ENCODE data around the gene CHST10. TPM values are rescaled to one million over a fixed set of nuclear protein-coding genes. Genes with fewer than 3 reads are reported as not detected.
A peak's percentile ranks its signal among the peaks of the same experiment; 100 is the strongest.

CHST10 gene
- total RNA-seq, 4 donors from 2014 or later = 10.8 to 17.0 (median 13.5) TPM

DNA sequence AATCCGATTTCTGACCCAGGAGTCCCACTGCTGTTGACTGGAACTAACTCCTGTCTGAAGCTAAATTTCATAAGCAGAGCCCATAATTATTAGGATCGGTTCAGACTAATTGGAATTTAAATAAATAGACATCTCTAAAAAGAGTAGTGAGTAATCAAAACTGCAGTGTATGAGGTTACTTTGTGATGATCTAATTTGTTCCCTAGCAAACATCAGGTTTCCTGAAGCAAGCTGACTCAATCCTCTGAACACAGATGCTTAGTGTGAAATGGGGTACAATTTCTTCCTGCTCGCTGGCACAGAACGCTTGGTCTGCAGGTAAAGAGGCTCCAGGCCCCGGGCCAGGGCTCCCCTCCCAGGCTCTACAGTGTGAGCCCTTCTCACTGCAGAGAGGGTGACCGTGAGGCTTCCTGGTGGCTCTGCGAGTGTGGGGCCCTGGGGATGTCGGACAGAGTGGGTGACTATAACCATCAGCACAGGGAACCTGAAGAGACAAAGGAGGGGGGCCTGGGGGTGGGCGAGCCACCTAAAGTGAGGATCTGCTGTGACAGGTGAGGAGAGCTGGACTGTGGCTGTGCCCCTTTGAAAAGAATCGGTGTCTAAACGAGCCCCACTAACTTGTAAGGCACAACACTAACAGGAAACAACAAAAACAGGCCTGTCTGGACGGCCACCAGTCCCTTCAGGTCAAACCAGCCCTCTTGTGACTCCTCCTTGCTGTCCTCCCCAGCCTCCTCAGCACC, 20.2 kb downstream of the CHST10 start:
- 80% methylated on average over 9 of the region's 12 CpGs for WGBS
- TF ChIP-seq POLR2A (IDR thresholded peaks at IDR 0.05; ENCODE audit: low read depth) (no peak), EP300 (IDR thresholded peaks at IDR 0.05) (no peak), POLR2AphosphoS5 (IDR thresholded peaks at IDR 0.05) (no peak)
- TF ChIP-seq, protein P1, sequence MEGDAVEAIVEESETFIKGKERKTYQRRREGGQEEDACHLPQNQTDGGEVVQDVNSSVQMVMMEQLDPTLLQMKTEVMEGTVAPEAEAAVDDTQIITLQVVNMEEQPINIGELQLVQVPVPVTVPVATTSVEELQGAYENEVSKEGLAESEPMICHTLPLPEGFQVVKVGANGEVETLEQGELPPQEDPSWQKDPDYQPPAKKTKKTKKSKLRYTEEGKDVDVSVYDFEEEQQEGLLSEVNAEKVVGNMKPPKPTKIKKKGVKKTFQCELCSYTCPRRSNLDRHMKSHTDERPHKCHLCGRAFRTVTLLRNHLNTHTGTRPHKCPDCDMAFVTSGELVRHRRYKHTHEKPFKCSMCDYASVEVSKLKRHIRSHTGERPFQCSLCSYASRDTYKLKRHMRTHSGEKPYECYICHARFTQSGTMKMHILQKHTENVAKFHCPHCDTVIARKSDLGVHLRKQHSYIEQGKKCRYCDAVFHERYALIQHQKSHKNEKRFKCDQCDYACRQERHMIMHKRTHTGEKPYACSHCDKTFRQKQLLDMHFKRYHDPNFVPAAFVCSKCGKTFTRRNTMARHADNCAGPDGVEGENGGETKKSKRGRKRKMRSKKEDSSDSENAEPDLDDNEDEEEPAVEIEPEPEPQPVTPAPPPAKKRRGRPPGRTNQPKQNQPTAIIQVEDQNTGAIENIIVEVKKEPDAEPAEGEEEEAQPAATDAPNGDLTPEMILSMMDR (IDR thresholded peaks at IDR 0.05) = no peak
- H3K27ac ChIP-seq (replicated peaks in 1 of 4) = no peak overlapping the region
- no peaks in the 10 kb centered on the region for H3K27me3 ChIP-seq
- intact Hi-C loops (cut with DNase I) = no loop called here
- no peak overlapping the region for H3K4me3 ChIP-seq
- peaks cover 0 to 13% (median 8%) of the 10 kb centered on the region in 4 donors for H3K4me1 ChIP-seq
- peaks cover 5 to 88% (median 72%) of the 10 kb centered on the region in 4 donors for H3K36me3 ChIP-seq
- no peaks in the 10 kb centered on the region for H3K9me3 ChIP-seq
- DNase-seq (ENCODE audit: extremely low spot score) = no peak

DNA sequence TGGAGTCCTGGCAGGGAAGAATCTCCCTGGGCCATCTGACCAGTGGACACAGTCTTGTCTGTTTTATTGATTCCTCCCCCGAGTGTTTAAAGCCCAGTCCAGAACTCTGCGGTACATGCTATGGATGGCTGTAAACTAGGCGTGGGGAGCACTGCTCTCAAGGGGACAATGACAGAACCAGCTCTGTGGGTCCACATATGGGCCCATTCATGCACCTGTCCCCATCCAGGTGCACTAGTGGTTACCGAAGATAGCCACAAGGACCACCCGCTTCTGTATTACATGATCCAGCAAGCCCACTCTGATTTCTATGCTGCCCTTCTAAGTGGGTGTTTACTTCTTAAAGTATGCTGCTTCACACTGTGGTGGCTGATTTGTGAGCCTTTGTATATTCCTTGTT, 21.0 kb downstream of the CHST10 start:
- DNase-seq (ENCODE audit: extremely low spot score) = peak; percentile 55
- no peak overlapping the region for H3K27ac ChIP-seq (replicated peaks in 1 of 4)
- intact Hi-C loops (cut with DNase I) = no loop called here
- 94% methylated on average over 5 of the region's 5 CpGs for WGBS
- TF ChIP-seq, protein P1 (IDR thresholded peaks at IDR 0.05) = no peak
- TF ChIP-seq POLR2A (IDR thresholded peaks at IDR 0.05; ENCODE audit: low read depth) (no peak), EP300 (IDR thresholded peaks at IDR 0.05) (no peak), POLR2AphosphoS5 (IDR thresholded peaks at IDR 0.05) (no peak)
- no peaks in the 10 kb centered on the region for H3K9me3 ChIP-seq
- peaks cover 0 to 13% (median 8%) of the 10 kb centered on the region in 4 donors for H3K4me1 ChIP-seq
- H3K27me3 ChIP-seq = no peaks in the 10 kb centered on the region
- H3K36me3 ChIP-seq = peaks cover 5 to 88% (median 70%) of the 10 kb centered on the region in 4 donors
- H3K4me3 ChIP-seq = no peak overlapping the region

DNA sequence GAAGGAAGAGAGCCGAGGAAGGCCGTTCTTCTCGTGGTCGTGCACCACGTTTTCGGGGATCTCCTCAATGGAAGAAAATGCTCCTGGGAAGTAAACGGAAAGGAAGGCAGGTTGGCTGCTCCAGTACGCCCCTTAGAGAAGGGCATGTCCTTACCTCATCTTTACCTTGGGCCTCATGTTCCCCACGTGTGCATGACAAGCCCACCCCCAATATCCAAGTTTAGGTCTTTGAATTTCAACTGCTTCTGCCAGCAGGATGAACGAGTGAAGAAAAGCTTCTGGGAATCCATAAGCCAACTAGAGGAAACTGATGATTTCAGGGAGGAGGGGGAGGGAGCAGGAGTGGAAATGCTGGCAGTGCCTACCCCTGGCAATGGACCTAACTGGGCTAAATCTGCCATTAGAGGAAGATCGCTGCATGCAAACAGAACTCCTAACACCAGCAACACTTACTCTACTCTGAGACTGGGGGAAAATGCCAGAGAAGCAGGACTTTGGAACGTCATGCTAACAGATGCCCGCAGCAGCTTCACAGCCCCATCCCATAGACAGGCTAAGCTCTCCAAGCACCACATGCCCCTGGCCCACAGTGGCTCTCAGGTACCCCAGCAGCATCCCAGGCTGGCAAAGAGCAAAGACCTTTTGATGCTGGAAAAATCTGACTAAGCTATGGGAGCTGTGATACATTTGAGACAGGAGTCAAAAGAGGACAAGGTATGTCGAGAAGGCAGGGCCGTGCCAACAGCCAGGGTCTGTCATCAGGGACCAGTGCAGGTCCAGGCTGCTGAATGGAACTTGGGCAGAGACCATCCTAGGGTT, 21.7 kb downstream of the CHST10 start:
- H3K36me3 ChIP-seq = peaks cover 5 to 87% (median 63%) of the 10 kb centered on the region in 4 donors
- no peak overlapping the region for H3K27ac ChIP-seq (replicated peaks in 1 of 4)
- no peaks in the 10 kb centered on the region for H3K27me3 ChIP-seq
- WGBS = 92% methylated on average over 15 of the region's 15 CpGs
- intact Hi-C loops (cut with DNase I) = no loop called here
- peaks cover 0 to 13% (median 8%) of the 10 kb centered on the region in 4 donors for H3K4me1 ChIP-seq
- DNase-seq (ENCODE audit: extremely low spot score) = peak; percentile 89
- no peaks in the 10 kb centered on the region for H3K9me3 ChIP-seq
- no peak overlapping the region for H3K4me3 ChIP-seq
- TF ChIP-seq, protein P1 (IDR thresholded peaks at IDR 0.05) = no peak
- TF ChIP-seq EP300 (IDR thresholded peaks at IDR 0.05) (no peak), POLR2A (IDR thresholded peaks at IDR 0.05; ENCODE audit: low read depth) (no peak), POLR2AphosphoS5 (IDR thresholded peaks at IDR 0.05) (no peak)

DNA sequence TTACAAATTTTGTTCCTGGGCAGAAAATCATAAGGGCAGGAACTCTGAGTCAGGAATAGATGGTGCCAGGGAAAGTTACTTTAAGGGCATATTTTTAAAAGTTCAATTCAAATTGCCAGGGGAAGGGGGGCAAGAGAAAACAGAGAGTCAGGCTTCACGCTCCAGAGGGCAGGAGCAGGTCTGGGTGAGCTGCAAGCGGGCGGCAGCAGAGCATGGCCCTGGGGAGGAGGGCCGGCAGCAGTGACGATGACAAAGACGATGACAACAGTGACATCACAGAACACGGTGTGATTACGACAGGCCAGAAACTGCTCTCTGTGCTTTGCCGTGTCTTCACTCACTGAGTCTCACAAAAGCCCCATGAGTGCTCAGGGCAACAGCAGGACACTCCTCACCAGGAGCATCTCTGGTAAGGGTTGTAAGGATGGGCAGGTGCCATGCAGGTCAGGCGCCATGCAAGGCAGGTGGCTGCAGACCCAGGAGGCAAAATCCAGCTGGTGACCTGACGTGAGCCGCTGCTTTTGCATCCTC, 23.3 kb downstream of the CHST10 start:
- WGBS = 86% methylated on average over 12 of the region's 12 CpGs
- peak; percentile 55 for DNase-seq (ENCODE audit: extremely low spot score)
- no peak for TF ChIP-seq POLR2A (IDR thresholded peaks at IDR 0.05; ENCODE audit: low read depth)
- TF ChIP-seq POLR2AphosphoS5 (IDR thresholded peaks at IDR 0.05) = no peak
- TF ChIP-seq, protein P1 (IDR thresholded peaks at IDR 0.05) = no peak
- TF ChIP-seq EP300 (IDR thresholded peaks at IDR 0.05) = no peak
- peaks cover 5 to 78% (median 57%) of the 10 kb centered on the region in 4 donors for H3K36me3 ChIP-seq
- H3K27me3 ChIP-seq = no peaks in the 10 kb centered on the region
- intact Hi-C loops (cut with DNase I) = no loop called here
- H3K27ac ChIP-seq (replicated peaks in 1 of 4) = peak overlapping the region in 3 of 4 donors; percentile 18 to 38 (median 33)
- no peaks in the 10 kb centered on the region for H3K9me3 ChIP-seq
- peaks cover 0 to 13% (median 8%) of the 10 kb centered on the region in 4 donors for H3K4me1 ChIP-seq
- H3K4me3 ChIP-seq = no peak overlapping the region

Data from esophagus muscularis mucosa (tissue), 4 donors.